HCT116 (cell line): ENCODE results near the gene NDE1. TPM values are rescaled to one million over a fixed set of nuclear protein-coding genes. Genes with fewer than 3 reads are reported as not detected.

Experiments used
- ATAC-seq: fragments of 200-7000 bp; cut with Tn5 transposase; 2 replicates; pipeline ENCODE4 v1.9.1; 2020; ENCODE audit warnings: mild to moderate bottlenecking, moderate library complexity
- BruUV-seq: library from RNA; stranded (reverse); fragments of 400-500 nt; replicated peaks from 2 replicates; lab custom pipeline; 2021; lab: Mats Ljungman, UMichigan
- CTCF ChIA-PET: fragments of 300-600 bp; sonication (Branson Sonifier 250); formaldehyde crosslinking; loops from one replicate; lab custom pipeline; 2021; ENCODE audit warnings: antibody characterized with exemption; lab: Charles Lee
- POLR2A ChIA-PET: fragments of 300-600, 350-600 bp; sonication (Branson Sonifier 250); formaldehyde crosslinking; loops from one replicate; lab custom pipeline; 2021; ENCODE audit warnings: antibody characterized with exemption; lab: Charles Lee
- RAD21 ChIA-PET, 2 experiments: fragments of 300-600 bp; sonication (Branson Sonifier 250); formaldehyde crosslinking; loops; one replicate each; lab custom pipeline; 2023; ENCODE audit warnings: low total read pairs in 2 of 2; ENCODE audit not compliant: uncharacterized antibody in 2 of 2, unreplicated experiment in 2 of 2, low non-redundant PET in 1 of 2; lab: Charles Lee
- DNase-seq: peaks from one replicate; pipeline ENCODE4 v3.0.0-alpha.2; 2010; ENCODE audit warnings: low read depth, low spot score
- H2AFZ ChIP-seq: fragments of 200-600 bp; shearing (Covaris generic), sonication (generic); 2 replicates; pipeline ENCODE4 v1.6.1; 2017; ENCODE audit warnings: low read depth, mixed run types, mixed read lengths, antibody characterized with exemption, low read length; ENCODE audit not compliant: poor library complexity, severe bottlenecking
- H3K27ac ChIP-seq: 2 replicates; pipeline ENCODE4 v1.5.1; 2012; ENCODE audit warnings: low read depth, low read length
- H3K27me3 ChIP-seq: fragments of 200-600 bp; sonication (generic); 2 replicates; pipeline ENCODE4 v1.6.1; 2016; ENCODE audit warnings: mixed run types, low read length, mixed read lengths; ENCODE audit not compliant: insufficient read depth
- H3K36me3 ChIP-seq, 2 experiments: fragments of 200-500 bp in 1 of 2; fragments of 200-600 bp in 1 of 2; sonication (Bioruptor generic) in 1 of 2; sonication (generic) in 1 of 2; 2 replicates each; pipeline versions ENCODE4 v1.5.1 to v1.6.1; 2014 to 2016; ENCODE audit warnings: low read length in 2 of 2, inconsistent platforms in 1 of 2, mixed read lengths in 1 of 2, mixed run types in 1 of 2; ENCODE audit not compliant: insufficient read depth in 2 of 2, control insufficient read depth in 1 of 2
- H3K4me1 ChIP-seq, 2 experiments: fragments of 200-600 bp in 1 of 2; sonication (generic) in 1 of 2; 2 replicates each; pipeline versions ENCODE4 v1.5.1 to v1.6.1; 2012 to 2017; ENCODE audit warnings: low read length in 2 of 2, inconsistent platforms in 1 of 2, mild to moderate bottlenecking in 1 of 2, mixed read lengths in 1 of 2, mixed run types in 1 of 2, moderate library complexity in 1 of 2; ENCODE audit not compliant: insufficient read depth in 2 of 2, control insufficient read depth in 1 of 2
- H3K4me2 ChIP-seq: fragments of 200-600 bp; sonication (generic); 2 replicates; pipeline ENCODE4 v1.6.1; 2017; ENCODE audit warnings: mixed run types, low read length, mixed read lengths
- H3K4me3 ChIP-seq, 2 experiments: fragments of 200-600 bp in 1 of 2; sonication (generic) in 1 of 2; replicated peaks in 1 of 2; 2 replicates each; pipeline ENCODE4 v1.5.1; 2011 to 2016; ENCODE audit warnings: low read length in 2 of 2, control low read depth in 1 of 2, low read depth in 1 of 2, mild to moderate bottlenecking in 1 of 2, mixed read lengths in 1 of 2, mixed run types in 1 of 2
- H3K79me2 ChIP-seq: fragments of 200-600 bp; sonication (generic); 2 replicates; pipeline ENCODE4 v1.6.1; 2017; ENCODE audit warnings: mild to moderate bottlenecking, mixed run types, low read length, moderate library complexity, mixed read lengths; ENCODE audit not compliant: insufficient read depth
- H3K9ac ChIP-seq: fragments of 200-600 bp; sonication (generic); 2 replicates; pipeline ENCODE4 v1.6.1; 2016; ENCODE audit warnings: low read length, mixed read lengths
- H3K9me2 ChIP-seq: fragments of 200-600 bp; sonication (generic), shearing (Covaris generic); 2 replicates; pipeline ENCODE4 v1.6.1; 2017; ENCODE audit warnings: mixed run types, mild to moderate bottlenecking, moderate library complexity; ENCODE audit not compliant: insufficient read depth
- H3K9me3 ChIP-seq, 2 experiments: fragments of 200-500 bp in 1 of 2; fragments of 200-600 bp in 1 of 2; sonication (Bioruptor generic) in 1 of 2; sonication (generic) in 1 of 2; 2 replicates each; pipeline ENCODE4 v1.6.1; 2014 to 2017; ENCODE audit warnings: low read length in 2 of 2, mixed read lengths in 2 of 2, inconsistent platforms in 1 of 2, low read depth in 1 of 2, mild to moderate bottlenecking in 1 of 2, mixed run types in 1 of 2, moderate library complexity in 1 of 2; ENCODE audit not compliant: control insufficient read depth in 1 of 2, insufficient read depth in 1 of 2
- H4K20me1 ChIP-seq: fragments of 200-600 bp; sonication (generic), shearing (Covaris generic); 2 replicates; pipeline ENCODE4 v1.6.1; 2017; ENCODE audit warnings: mixed run types, mild to moderate bottlenecking, moderate library complexity; ENCODE audit not compliant: insufficient read depth
- CBX3 ChIP-seq: IDR thresholded peaks from 2 replicates; pipeline ENCODE4 v1.6.1; 2012; ENCODE audit warnings: low read depth
- CEBPB ChIP-seq: IDR thresholded peaks from 2 replicates; pipeline ENCODE4 v1.6.1; 2012; ENCODE audit warnings: low read depth
- EGR1 ChIP-seq: IDR thresholded peaks from 2 replicates; pipeline ENCODE4 v1.6.1; 2012; ENCODE audit warnings: low read depth
- ELF1 ChIP-seq: IDR thresholded peaks from 2 replicates; pipeline ENCODE4 v1.6.1; 2012; ENCODE audit warnings: low read depth, borderline replicate concordance
- EZH2phosphoT487 ChIP-seq: fragments of 200-600 bp; IDR thresholded peaks from 2 replicates; pipeline ENCODE4 v1.6.1; 2018; ENCODE audit warnings: antibody characterized with exemption, borderline replicate concordance
- FOSL1 ChIP-seq: IDR thresholded peaks from 2 replicates; pipeline ENCODE4 v1.6.1; 2012; ENCODE audit warnings: low read depth
- JUND ChIP-seq: IDR thresholded peaks from 2 replicates; pipeline ENCODE4 v1.6.1; 2012
- RAD21 ChIP-seq: IDR thresholded peaks from 2 replicates; pipeline ENCODE4 v1.6.1; 2012; ENCODE audit warnings: low read depth, mild to moderate bottlenecking
- SIN3A ChIP-seq: IDR thresholded peaks from 2 replicates; pipeline ENCODE4 v1.6.1; 2012; ENCODE audit warnings: low read depth
- SP1 ChIP-seq: IDR thresholded peaks from 2 replicates; pipeline ENCODE4 v1.6.1; 2012; ENCODE audit warnings: low read depth
- ZNF274 ChIP-seq: fragments of 200-500 bp; sonication (Bioruptor generic); IDR thresholded peaks from 2 replicates; pipeline ENCODE4 v1.6.1; 2014; ENCODE audit warnings: mild to moderate bottlenecking, low read depth, low read length, inconsistent platforms
- intact Hi-C: fragments of 100-400 bp; cut with micrococcal nuclease; formaldehyde crosslinking; loops from 2 replicates; pipeline ENCODE4 v1.10.0; 2022
- total RNA-seq: library from RNA; stranded (reverse); gene quantifications from one replicate; pipeline ENCODE4 v1.2.1, GENCODE V29; 2021; ENCODE audit not compliant: unreplicated experiment
- TF ChIP-seq, protein P1 (sequence below): IDR thresholded peaks from 2 replicates; pipeline ENCODE4 v1.6.1; 2012
- TF ChIP-seq, protein P2 (sequence below): IDR thresholded peaks from 2 replicates; pipeline ENCODE4 v1.6.1; 2012
- TF ChIP-seq, protein P3 (sequence below): IDR thresholded peaks from 2 replicates; pipeline ENCODE4 v1.6.1; 2011; ENCODE audit warnings: mild to moderate bottlenecking, low read length, moderate library complexity; ENCODE audit not compliant: insufficient replicate concordance; ENCODE audit errors: extremely low read depth

Gene NDE1
- total RNA-seq, 1 experiment from 2014 or later: 103 TPM

DNA sequence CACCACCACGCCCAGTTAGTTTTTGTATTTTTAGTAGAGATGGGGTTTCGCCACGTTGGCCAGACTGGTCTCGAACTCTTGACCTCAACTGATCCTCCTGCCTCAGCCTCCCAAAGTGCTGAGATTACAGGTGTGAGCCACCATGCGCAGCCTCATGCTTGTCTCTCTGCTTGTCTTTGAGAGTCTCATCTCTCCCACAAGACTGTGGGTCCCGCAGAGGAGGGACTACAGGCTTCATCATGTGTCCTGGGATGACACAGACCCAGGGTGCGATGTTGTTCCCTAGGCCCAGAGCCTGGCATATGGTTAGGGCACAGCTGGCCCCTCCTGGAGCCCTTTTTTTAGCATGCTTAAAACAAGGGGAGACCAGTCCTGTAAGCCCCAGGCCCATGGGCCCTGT, 101.9 kb downstream of the NDE1 start:
- POLR2A ChIA-PET: no interaction called here

More for the DNA sequence above, 101.9 kb downstream of the NDE1 start:
- ChIA-PET RAD21 (no interaction called here), CTCF (no interaction called here)
- Histone ChIP-seq H2AFZ (no peak overlapping the region), H3K36me3 (no peaks in the 10 kb centered on the region), H3K9ac (no peak overlapping the region), H3K9me2 (no peaks in the 10 kb centered on the region), H3K27ac (no peak overlapping the region), H3K27me3 (no peaks in the 10 kb centered on the region), H3K4me2 (no peak overlapping the region), H3K9me3 (no peaks in the 10 kb centered on the region), H4K20me1 (no peaks in the 10 kb centered on the region), H3K4me1 (no peaks in the 10 kb centered on the region; a peak in 1 of 4 replicates), H3K79me2 (no peaks in the 10 kb centered on the region), H3K4me3 (no peak overlapping the region)
- DNase-seq: no peak
- no TSS peak for BruUV-seq
- no peak for ATAC-seq
- TF ChIP-seq EGR1 (no peak), JUND (no peak), SIN3A (no peak), FOSL1 (no peak), EZH2phosphoT487 (no peak), ELF1 (no peak), CBX3 (no peak), ZNF274 (no peak), SP1 (no peak), CEBPB (no peak), RAD21 (no peak)
- TF ChIP-seq, protein P1, sequence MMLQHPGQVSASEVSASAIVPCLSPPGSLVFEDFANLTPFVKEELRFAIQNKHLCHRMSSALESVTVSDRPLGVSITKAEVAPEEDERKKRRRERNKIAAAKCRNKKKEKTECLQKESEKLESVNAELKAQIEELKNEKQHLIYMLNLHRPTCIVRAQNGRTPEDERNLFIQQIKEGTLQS: no peak
- TF ChIP-seq, protein P2, sequence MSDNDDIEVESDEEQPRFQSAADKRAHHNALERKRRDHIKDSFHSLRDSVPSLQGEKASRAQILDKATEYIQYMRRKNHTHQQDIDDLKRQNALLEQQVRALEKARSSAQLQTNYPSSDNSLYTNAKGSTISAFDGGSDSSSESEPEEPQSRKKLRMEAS: no peak
- TF ChIP-seq, protein P3, sequence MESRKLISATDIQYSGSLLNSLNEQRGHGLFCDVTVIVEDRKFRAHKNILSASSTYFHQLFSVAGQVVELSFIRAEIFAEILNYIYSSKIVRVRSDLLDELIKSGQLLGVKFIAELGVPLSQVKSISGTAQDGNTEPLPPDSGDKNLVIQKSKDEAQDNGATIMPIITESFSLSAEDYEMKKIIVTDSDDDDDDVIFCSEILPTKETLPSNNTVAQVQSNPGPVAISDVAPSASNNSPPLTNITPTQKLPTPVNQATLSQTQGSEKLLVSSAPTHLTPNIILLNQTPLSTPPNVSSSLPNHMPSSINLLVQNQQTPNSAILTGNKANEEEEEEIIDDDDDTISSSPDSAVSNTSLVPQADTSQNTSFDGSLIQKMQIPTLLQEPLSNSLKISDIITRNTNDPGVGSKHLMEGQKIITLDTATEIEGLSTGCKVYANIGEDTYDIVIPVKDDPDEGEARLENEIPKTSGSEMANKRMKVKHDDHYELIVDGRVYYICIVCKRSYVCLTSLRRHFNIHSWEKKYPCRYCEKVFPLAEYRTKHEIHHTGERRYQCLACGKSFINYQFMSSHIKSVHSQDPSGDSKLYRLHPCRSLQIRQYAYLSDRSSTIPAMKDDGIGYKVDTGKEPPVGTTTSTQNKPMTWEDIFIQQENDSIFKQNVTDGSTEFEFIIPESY: no peak
- intact Hi-C loops: no loop called here
